H1 (cell line): ENCODE measurements around the gene CYP3A7. TPM values are rescaled to one million over a fixed set of nuclear protein-coding genes. Genes with fewer than 3 reads are reported as not detected.

Experiments
- CTCF ChIA-PET: fragments of 300-600 bp; sonication (Branson Sonifier 250); formaldehyde crosslinking; loops from one replicate; lab custom pipeline; 2021; ENCODE audit not compliant: partially characterized antibody; lab: Charles Lee
- POLR2A ChIA-PET: fragments of 300-600 bp; sonication (Branson Sonifier 250); formaldehyde crosslinking; loops from one replicate; lab custom pipeline; 2021; ENCODE audit warnings: inconsistent platforms; ENCODE audit not compliant: partially characterized antibody; lab: Charles Lee
- DNase-seq, 2 experiments: peaks; one replicate each; pipeline versions ENCODE4 v3.0.0 to v3.0.0-alpha.2; 2010 to 2022; ENCODE audit warnings: low spot score in 2 of 2, low read depth in 1 of 2, mixed read lengths in 1 of 2
- FAIRE-seq: peaks from 2 replicates; lab custom pipeline; 2011; peaks lifted over from hg19 to GRCh38; lab: Jason Lieb, UNC
- H2AFZ ChIP-seq: 2 replicates; pipeline ENCODE4 v1.8.1; 2012; ENCODE audit warnings: low read length, inconsistent platforms
- H2AK5ac ChIP-seq: 2 replicates; pipeline ENCODE4 v1.6.1; 2013; ENCODE audit warnings: low read depth, low read length
- H2BK120ac ChIP-seq: replicated peaks from 2 replicates; pipeline ENCODE3; 2013; ENCODE audit warnings: low read depth, low read length, inconsistent platforms
- H2BK12ac ChIP-seq: 2 replicates; pipeline ENCODE4 v1.6.1; 2013; ENCODE audit warnings: low read depth, low read length
- H2BK15ac ChIP-seq: 2 replicates; pipeline ENCODE4 v1.6.1; 2013; ENCODE audit warnings: low read length
- H2BK20ac ChIP-seq: 2 replicates; pipeline ENCODE4 v1.6.1; 2013; ENCODE audit warnings: low read length
- H2BK5ac ChIP-seq: 2 replicates; pipeline ENCODE4 v1.6.1; 2013; ENCODE audit warnings: low read depth, low read length
- H3K14ac ChIP-seq: 2 replicates; pipeline ENCODE4 v1.6.1; 2013; ENCODE audit warnings: inconsistent platforms; ENCODE audit not compliant: insufficient read length
- H3K18ac ChIP-seq: 2 replicates; pipeline ENCODE4 v1.6.1; 2013; ENCODE audit warnings: low read length; ENCODE audit errors: extremely low read depth
- H3K23ac ChIP-seq: 2 replicates; pipeline ENCODE4 v1.6.1; 2013; ENCODE audit warnings: inconsistent platforms; ENCODE audit not compliant: insufficient read length
- H3K23me2 ChIP-seq: 2 replicates; pipeline ENCODE4 v1.6.1; 2013; ENCODE audit warnings: low read depth, low read length
- H3K27ac ChIP-seq: 2 replicates; pipeline ENCODE4 v1.6.1; 2011; ENCODE audit warnings: low read depth, low read length, inconsistent platforms
- H3K27me3 ChIP-seq, 4 experiments: replicated peaks in 1 of 4; 1 replicate in 1 of 4; 2 replicates in 3 of 4; pipeline versions ENCODE4 v1.6.1 to v1.8.1; 2011 to 2013; ENCODE audit warnings: low read length in 3 of 4, mild to moderate bottlenecking in 3 of 4, inconsistent platforms in 2 of 4, mixed read lengths in 2 of 4, moderate library complexity in 1 of 4; ENCODE audit not compliant: control insufficient read depth in 3 of 4, insufficient read depth in 3 of 4; ENCODE audit errors: extremely low read depth in 1 of 4
- H3K36me3 ChIP-seq, 4 experiments: 2 replicates each; pipeline versions ENCODE4 v1.6.1 to v1.8.1; 2011 to 2013; ENCODE audit warnings: mild to moderate bottlenecking in 4 of 4, low read length in 3 of 4, moderate library complexity in 2 of 4, control low read depth in 1 of 4, inconsistent platforms in 1 of 4; ENCODE audit not compliant: insufficient read depth in 4 of 4, control insufficient read depth in 2 of 4
- H3K4ac ChIP-seq: replicated peaks from 2 replicates; pipeline ENCODE3; 2013; ENCODE audit warnings: low read length, low read depth, mixed read lengths, inconsistent platforms; ENCODE audit not compliant: insufficient read length
- H3K4me1 ChIP-seq, 4 experiments: replicated peaks in 1 of 4; 1 replicate in 1 of 4; 2 replicates in 3 of 4; pipeline versions ENCODE4 v1.6.1 to v1.8.1; 2011 to 2013; ENCODE audit warnings: low read length in 3 of 4, inconsistent platforms in 2 of 4, mixed read lengths in 1 of 4; ENCODE audit not compliant: insufficient read depth in 4 of 4, control insufficient read depth in 3 of 4
- H3K4me2 ChIP-seq, 2 experiments: 2 replicates each; pipeline versions ENCODE4 v1.6.1 to v1.8.1; 2011 to 2013; ENCODE audit warnings: low read depth in 2 of 2, low read length in 2 of 2, control low read depth in 1 of 2, inconsistent platforms in 1 of 2, mild to moderate bottlenecking in 1 of 2; ENCODE audit not compliant: insufficient read depth in 1 of 2
- H3K4me3 ChIP-seq, 4 experiments: fragments of 200-600, 300-600 bp in 1 of 4; sonication (generic), shearing (Covaris generic), sonication (Bioruptor Twin) in 1 of 4; 2 replicates each; pipeline versions ENCODE4 v1.5.1 to v1.8.1; 2011 to 2016; ENCODE audit warnings: low read length in 4 of 4, low read depth in 3 of 4, control low read depth in 2 of 4, inconsistent platforms in 2 of 4, mild to moderate bottlenecking in 2 of 4, mixed read lengths in 1 of 4, moderate library complexity in 1 of 4; ENCODE audit not compliant: insufficient read depth in 2 of 4; ENCODE audit errors: extremely low read depth in 1 of 4
- H3K56ac ChIP-seq: replicated peaks from 2 replicates; pipeline ENCODE3; 2013; ENCODE audit warnings: low read depth, mild to moderate bottlenecking, mixed read lengths, low read length, inconsistent platforms; ENCODE audit not compliant: insufficient read length
- H3K79me1 ChIP-seq: 2 replicates; pipeline ENCODE4 v1.6.1; 2013; ENCODE audit warnings: low read depth, low read length, control low read depth
- H3K79me2 ChIP-seq, 2 experiments: 2 replicates each; pipeline versions ENCODE4 v1.6.1 to v1.8.1; 2012 to 2013; ENCODE audit warnings: low read length in 2 of 2, mild to moderate bottlenecking in 2 of 2, inconsistent platforms in 1 of 2; ENCODE audit not compliant: insufficient read depth in 2 of 2, control insufficient read depth in 1 of 2
- H3K9ac ChIP-seq, 4 experiments: replicated peaks in 1 of 4; 1 replicate in 1 of 4; 2 replicates in 3 of 4; pipeline versions ENCODE4 v1.6.1 to v1.8.1; 2011 to 2013; ENCODE audit warnings: low read depth in 3 of 4, low read length in 3 of 4, control low read depth in 2 of 4, mild to moderate bottlenecking in 2 of 4, moderate library complexity in 2 of 4, inconsistent platforms in 1 of 4; ENCODE audit errors: extremely low read depth in 1 of 4
- H3K9me3 ChIP-seq, 2 experiments: 2 replicates each; pipeline versions ENCODE4 v1.6.1 to v1.8.1; 2012 to 2013; ENCODE audit warnings: mild to moderate bottlenecking in 2 of 2, moderate library complexity in 2 of 2, control low read depth in 1 of 2, inconsistent platforms in 1 of 2, low read depth in 1 of 2, low read length in 1 of 2, mixed read lengths in 1 of 2; ENCODE audit not compliant: insufficient read depth in 2 of 2
- H4K20me1 ChIP-seq, 2 experiments: replicated peaks in 1 of 2; 2 replicates each; pipeline versions ENCODE3 to v1.8.1; 2011 to 2013; ENCODE audit warnings: inconsistent platforms in 2 of 2, low read length in 2 of 2, mild to moderate bottlenecking in 1 of 2; ENCODE audit not compliant: insufficient read depth in 2 of 2, control insufficient read depth in 1 of 2
- H4K5ac ChIP-seq: 2 replicates; pipeline ENCODE4 v1.6.1; 2013; ENCODE audit warnings: low read length, low read depth, mixed read lengths, inconsistent platforms; ENCODE audit not compliant: insufficient read length
- H4K8ac ChIP-seq: 2 replicates; pipeline ENCODE4 v1.8.0; 2013; ENCODE audit warnings: mild to moderate bottlenecking, moderate library complexity, low read length, inconsistent platforms; ENCODE audit not compliant: insufficient read depth; ENCODE audit errors: extremely low read depth
- H4K91ac ChIP-seq: replicated peaks from 2 replicates; pipeline ENCODE3; 2013; ENCODE audit warnings: low read length, mixed read lengths, inconsistent platforms; ENCODE audit not compliant: insufficient read length
- SP2 ChIP-seq: IDR thresholded peaks from 2 replicates; pipeline ENCODE4 v1.6.1; 2012; ENCODE audit warnings: mild to moderate bottlenecking, low read length, inconsistent platforms
- USF2 ChIP-seq: IDR thresholded peaks from 2 replicates; pipeline ENCODE4 v1.6.1; 2011; ENCODE audit warnings: low read length, improper control_type of control experiment
- YY1 ChIP-seq: IDR thresholded peaks from 2 replicates; pipeline ENCODE4 v1.6.1; 2011; ENCODE audit warnings: low read depth, mild to moderate bottlenecking, low read length
- WGBS, 2 experiments: shearing (Covaris generic) in 1 of 2; methylation state at CpG; one replicate each; pipeline versions ENCODE4 v1.1.6 to v1.1.7; 2013 to 2015; ENCODE audit warnings: low lambda C conversion rate in 2 of 2, mixed read lengths in 2 of 2, inconsistent platforms in 1 of 2, low coverage in 1 of 2, missing lambda C conversion rate in 1 of 2; ENCODE audit not compliant: insufficient replicate concordance in 2 of 2, insufficient coverage in 1 of 2, insufficient read length in 1 of 2; ENCODE audit errors: extremely low coverage in 1 of 2, missing lambda C conversion rate in 1 of 2; 5-methylcytosine and 5-hydroxymethylcytosine counted together
- long read RNA-seq, 2 experiments: library from RNA in 1 of 2; library from capped mRNA in 1 of 2; stranded (forward); transcript quantifications; one replicate each; pipeline ENCODE4 v2.0.0, GENCODE V29; 2021; ENCODE audit warnings: inconsistent platforms in 1 of 2
- polyA minus RNA-seq, 3 experiments: library from RNA; depleted of rRNA, polyadenylated mRNA; stranded (reverse); fragments of >200 nt; gene quantifications; 1 replicate in 2 of 3; 2 replicates in 1 of 3; pipeline ENCODE4 v1.2.3, GENCODE V29; 2011
- polyA plus RNA-seq, 7 experiments: library from polyadenylated mRNA; depleted of rRNA in 3 of 7; stranded (reverse) in 5 of 7; unstranded in 2 of 7; fragments of >200 nt in 5 of 7; fragments of 200-250 nt in 2 of 7; gene quantifications; 1 replicate in 5 of 7; 2 replicates in 1 of 7; 4 replicates in 1 of 7; pipeline versions ENCODE4 v1.2.1 to v1.2.3, GENCODE V29; 2011 to 2013; ENCODE audit warnings: missing spikeins in 2 of 7, mixed read lengths in 2 of 7
- total RNA-seq: library from RNA; stranded (reverse); fragmentation: NEBNext Ultra II Directional; extraction: Animal tissue kit (Norgen Biotek cat#: 25700); gene quantifications from 2 replicates; pipeline ENCODE4 v1.2.1, GENCODE V29; 2021

CYP3A7 gene
- total RNA-seq (not detected in 2 replicates), polyA plus RNA-seq (2011; rRNA removed) (not detected in 2 replicates), polyA minus RNA-seq (2011; rRNA and poly(A)+ RNA removed) (0.47 TPM in 1 of 2 replicates, not detected in the other)
- not detected for polyA plus RNA-seq (2011; cell fraction: cytosol; rRNA removed)
- not detected for polyA plus RNA-seq (2011; cell fraction: nucleus; rRNA removed)
- polyA plus RNA-seq (2012, experiment 1 of 2), result 0.17 to 0.55 TPM in 2 of 4 replicates, not detected in the others
- polyA plus RNA-seq (2012, experiment 2 of 2), result not detected
- polyA plus RNA-seq (2013, experiment 1 of 2), result not detected
- not detected for polyA plus RNA-seq (2013, experiment 2 of 2)
- not detected for polyA minus RNA-seq (2011; cell fraction: cytosol; rRNA and poly(A)+ RNA removed)
- polyA minus RNA-seq (2011; cell fraction: nucleus; rRNA and poly(A)+ RNA removed), result not detected
- long read RNA-seq, experiment 1, result 0 reads
- long read RNA-seq, experiment 2, result 0 reads

- Histone ChIP-seq H3K14ac (no peak within 1 kb of the TSS), H3K4me1 (peaks cover 0 to 6% (median 2%) of the 10 kb centered on the region in 4 experiments; a peak in 3 of 7 replicates), H4K8ac (no peak within 1 kb of the TSS), H3K9ac (no peak within 1 kb of the TSS), H2BK12ac (no peak within 1 kb of the TSS), H2BK20ac (no peak within 1 kb of the TSS), H2BK120ac (no peak within 1 kb of the TSS), H3K9me3 (no peaks in the 10 kb centered on the region), H3K36me3 (no peaks in the 10 kb centered on the region), H2BK5ac (no peak within 1 kb of the TSS), H3K4me3 (no peak within 1 kb of the TSS), H3K4me2 (no peak within 1 kb of the TSS), H4K5ac (no peak within 1 kb of the TSS), H3K23ac (no peak within 1 kb of the TSS), H3K23me2 (no peaks in the 10 kb centered on the region), H4K20me1 (no peaks in the 10 kb centered on the region), H2AFZ (no peak within 1 kb of the TSS), H3K79me2 (no peaks in the 10 kb centered on the region), H2AK5ac (no peak within 1 kb of the TSS), H3K56ac (no peak within 1 kb of the TSS), H3K79me1 (no peaks in the 10 kb centered on the region)
- WGBS, 2 experiments, result 96% methylated on average over 5 of the region's 5 CpGs; no CpG with 5 or more reads in 1 of the 2 experiments
- ChIA-PET POLR2A (no interaction called here), CTCF (interaction anchor here (1.0 kb wide), 1 partner anchor 657 kb away, joined by 3 read pairs; no protein-coding TSS in a partner anchor)
- no peak for FAIRE-seq
- TF ChIP-seq USF2, result no peak
- no peak for TF ChIP-seq YY1
- TF ChIP-seq SP2, result no peak
- TF ChIP-seq, all 59 proteins: peak for 0
- Histone ChIP-seq H2BK15ac (no peak within 1 kb of the TSS), H3K27ac (no peak within 1 kb of the TSS), H4K91ac (no peak within 1 kb of the TSS), H3K4ac (no peak within 1 kb of the TSS), H3K27me3 (no peaks in the 10 kb centered on the region), H3K18ac (no peak within 1 kb of the TSS)
- no peak for DNase-seq
These were observed at the start of gene CYP3A7 for GRCh38 chr7:99734987-99735386. Gene CYP3A7, minus strand, starts transcription at chr7:99735196. Its CDS starts 103 bp downstream, at chr7:99735093.
